ENCODE data around the gene IMP4.

DNA sequence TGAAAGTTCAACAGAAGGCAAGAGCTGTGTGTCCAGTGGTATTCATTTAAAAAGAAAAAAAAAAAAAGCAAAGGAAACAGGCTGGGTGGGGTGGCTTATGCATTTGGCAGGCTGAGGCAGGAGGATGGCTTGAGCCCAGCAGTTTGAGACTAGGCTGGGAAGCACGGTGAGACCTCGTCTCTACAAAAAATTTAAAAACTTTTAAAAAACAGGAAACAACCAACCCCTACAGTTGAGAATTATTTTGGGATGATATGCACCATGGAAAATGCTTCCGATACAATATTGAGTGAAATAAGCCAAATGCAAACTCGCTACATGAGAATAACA lies 44.3 kb downstream of the IMP4 start:
- TF ChIP-seq, protein P1, sequence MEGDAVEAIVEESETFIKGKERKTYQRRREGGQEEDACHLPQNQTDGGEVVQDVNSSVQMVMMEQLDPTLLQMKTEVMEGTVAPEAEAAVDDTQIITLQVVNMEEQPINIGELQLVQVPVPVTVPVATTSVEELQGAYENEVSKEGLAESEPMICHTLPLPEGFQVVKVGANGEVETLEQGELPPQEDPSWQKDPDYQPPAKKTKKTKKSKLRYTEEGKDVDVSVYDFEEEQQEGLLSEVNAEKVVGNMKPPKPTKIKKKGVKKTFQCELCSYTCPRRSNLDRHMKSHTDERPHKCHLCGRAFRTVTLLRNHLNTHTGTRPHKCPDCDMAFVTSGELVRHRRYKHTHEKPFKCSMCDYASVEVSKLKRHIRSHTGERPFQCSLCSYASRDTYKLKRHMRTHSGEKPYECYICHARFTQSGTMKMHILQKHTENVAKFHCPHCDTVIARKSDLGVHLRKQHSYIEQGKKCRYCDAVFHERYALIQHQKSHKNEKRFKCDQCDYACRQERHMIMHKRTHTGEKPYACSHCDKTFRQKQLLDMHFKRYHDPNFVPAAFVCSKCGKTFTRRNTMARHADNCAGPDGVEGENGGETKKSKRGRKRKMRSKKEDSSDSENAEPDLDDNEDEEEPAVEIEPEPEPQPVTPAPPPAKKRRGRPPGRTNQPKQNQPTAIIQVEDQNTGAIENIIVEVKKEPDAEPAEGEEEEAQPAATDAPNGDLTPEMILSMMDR (IDR thresholded peaks at IDR 0.05): no peak
- no peak for TF ChIP-seq POLR2A (IDR thresholded peaks at IDR 0.05)
